Adrenal gland (tissue), 12 donors: ENCODE measurements around the gene NOS3. TPM values are rescaled to one million over a fixed set of nuclear protein-coding genes. Genes with fewer than 3 reads are reported as not detected.

Source experiments
- DNase-seq, 7 donors: peaks; one replicate each; pipeline ENCODE4 v3.0.0-alpha.2; 2019 to 2020
- H3K27ac ChIP-seq, 5 donors: fragments of 200-600 bp; sonication (generic) in 4 of 5; 1 replicate in 3 of 5; 2 replicates in 2 of 5; pipeline versions ENCODE4 v1.5.1 to v1.8.0; 2016 to 2020; ENCODE audit warnings: mild to moderate bottlenecking in 1 of 5
- H3K27me3 ChIP-seq: fragments of 200-600 bp; 2 replicates; pipeline ENCODE4 v1.8.0; 2021
- H3K36me3 ChIP-seq, 2 donors: fragments of 200-600 bp; replicated peaks in 1 of 2; 1 replicate in 1 of 2; 2 replicates in 1 of 2; pipeline versions ENCODE4 v1.5.1 to v1.8.0; 2018 to 2022
- H3K4me1 ChIP-seq, 2 donors: fragments of 200-600 bp; replicated peaks in 1 of 2; 1 replicate in 1 of 2; 2 replicates in 1 of 2; pipeline versions ENCODE4 v1.5.1 to v1.8.0; 2018 to 2021
- H3K4me3 ChIP-seq, 4 donors: fragments of 200-600 bp; sonication (generic) in 3 of 4; one replicate each; pipeline ENCODE4 v1.5.1; 2016 to 2018
- H3K9me3 ChIP-seq, 3 donors: fragments of 200-600 bp; sonication (generic) in 1 of 3; replicated peaks in 1 of 3; 1 replicate in 2 of 3; 2 replicates in 1 of 3; pipeline versions ENCODE4 v1.5.1 to v1.8.0; 2016 to 2021
- POLR2A ChIP-seq, 2 donors: fragments of 450-650 bp; IDR thresholded peaks; one replicate each; pipeline ENCODE4 v1.6.1; 2017; ENCODE audit warnings: antibody characterized with exemption in 2 of 2, mild to moderate bottlenecking in 2 of 2, moderate library complexity in 1 of 2
- WGBS, 4 donors: extraction: QIAGEN DNeasy Blood & Tissue Kit in 2 of 4; methylation state at CpG; one replicate each; pipeline versions ENCODE4 v1.1.5 to v1.1.7; 2013 to 2017; 5-methylcytosine and 5-hydroxymethylcytosine counted together
- intact Hi-C, 2 donors: fragments of 100-400 bp; cut with DNase I; formaldehyde crosslinking; loops; one replicate each; pipeline versions ENCODE4 v1.14.1 to v1.15.0; 2022 to 2023
- polyA plus RNA-seq, 3 donors: library from polyadenylated mRNA; stranded (reverse); fragments of 200-250 nt in 2 of 3; fragments of 350-450 nt in 1 of 3; fragmentation: Illumina TruSeq in 1 of 3; extraction: RNeasy Lipid Tissue Mini Kit (QIAGEN cat#74804) in 1 of 3; gene quantifications; one replicate each; pipeline ENCODE4 v1.2.3, GENCODE V29; 2013 to 2014
- total RNA-seq, 9 donors: library from RNA; depleted of rRNA in 4 of 9; stranded (reverse); fragments of >200 nt in 4 of 9; fragments of 120-200 nt in 1 of 9; fragmentation: NEBNext Ultra II Directional in 1 of 9; extraction: Animal tissue kit (Norgen Biotek cat#: 25700) in 1 of 9; gene quantifications; one replicate each; pipeline versions ENCODE4 v1.1.0 to v1.2.4, GENCODE V29; 2013 to 2023
- TF ChIP-seq, protein P1 (sequence below), 6 experiments: fragments of 450-650 bp in 4 of 6; fragments of 200-600 bp in 2 of 6; sonication (generic) in 1 of 6; IDR thresholded peaks; 1 replicate in 5 of 6; 2 replicates in 1 of 6; pipeline versions ENCODE4 v1.5.1 to v1.8.0; 2016 to 2021; ENCODE audit warnings: antibody characterized with exemption in 6 of 6, mild to moderate bottlenecking in 2 of 6, moderate library complexity in 1 of 6
- donor health status: healthy with polysubstance abuse.
- donor health status: Bipolar disorder and iron deficiency.
- donor health status: DM: yes; HTN: yes; CAD: no.
- donor health status: DM: no; HTN: no; CAD: no.
- donor health status: DM: no; HTN: no; CAD: no.
- donor health status: DM: yes; HTN: yes; CAD: no.

Gene NOS3
- total and polyA plus RNA-seq, 12 donors = 2.2 to 26.5 (median 15.1) TPM

DNA sequence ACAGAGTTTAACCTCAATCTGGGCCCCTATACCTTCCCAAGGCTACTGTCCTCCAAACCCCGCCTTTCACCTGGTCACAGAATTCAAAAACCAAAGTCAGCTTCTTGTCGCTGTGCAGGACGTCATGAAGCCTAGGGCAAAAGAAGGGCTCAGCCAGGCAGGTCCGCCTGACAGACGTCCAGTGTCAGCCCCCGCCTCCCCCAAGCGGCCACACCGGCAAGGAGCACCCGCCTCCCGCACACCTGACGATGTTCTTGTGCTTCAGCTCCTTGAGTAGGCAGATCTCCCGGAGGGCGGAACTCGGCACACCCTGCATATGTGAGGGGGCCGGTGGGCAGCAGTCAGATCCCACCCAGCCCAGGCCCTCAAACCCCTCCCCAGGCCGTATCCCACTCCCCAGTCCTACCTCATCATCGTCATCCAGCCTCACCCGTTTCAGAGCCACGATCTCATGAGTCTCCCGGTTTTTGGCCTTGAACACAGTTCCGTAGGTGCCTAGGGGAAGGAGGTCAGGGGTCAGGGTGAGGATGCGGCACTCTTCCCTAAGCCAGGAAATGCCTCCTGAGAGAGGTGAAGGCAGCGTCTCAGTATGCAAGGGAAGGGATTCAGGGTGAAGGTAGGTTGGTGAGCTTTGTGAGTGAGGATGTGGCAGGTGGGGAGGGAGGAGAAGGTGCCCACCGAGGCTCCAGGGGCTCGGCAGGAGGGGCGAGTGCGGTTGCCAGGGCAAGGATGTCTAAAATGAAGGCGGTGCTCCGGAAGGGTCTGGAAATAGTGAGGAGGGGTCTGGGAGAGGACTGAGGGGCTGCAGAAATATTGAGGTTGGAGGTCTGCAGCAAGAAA, 66.1 kb downstream of the NOS3 start:
- Histone ChIP-seq H3K9me3 (no peaks in the 10 kb centered on the region), H3K27me3 (no peaks in the 10 kb centered on the region), H3K4me3 (peak overlapping the region; percentile 12 to 98 (median 57)), H3K27ac (no peak overlapping the region), H3K36me3 (no peaks in the 10 kb centered on the region), H3K4me1 (peaks cover 29 to 41% of the 10 kb centered on the region in 2 donors)
- 18 to 44% (median 36%) methylated on average over 17 to 29 of the region's 29 CpGs for WGBS, 4 donors
- intact Hi-C loops = no loop called here
- TF ChIP-seq, protein P1, sequence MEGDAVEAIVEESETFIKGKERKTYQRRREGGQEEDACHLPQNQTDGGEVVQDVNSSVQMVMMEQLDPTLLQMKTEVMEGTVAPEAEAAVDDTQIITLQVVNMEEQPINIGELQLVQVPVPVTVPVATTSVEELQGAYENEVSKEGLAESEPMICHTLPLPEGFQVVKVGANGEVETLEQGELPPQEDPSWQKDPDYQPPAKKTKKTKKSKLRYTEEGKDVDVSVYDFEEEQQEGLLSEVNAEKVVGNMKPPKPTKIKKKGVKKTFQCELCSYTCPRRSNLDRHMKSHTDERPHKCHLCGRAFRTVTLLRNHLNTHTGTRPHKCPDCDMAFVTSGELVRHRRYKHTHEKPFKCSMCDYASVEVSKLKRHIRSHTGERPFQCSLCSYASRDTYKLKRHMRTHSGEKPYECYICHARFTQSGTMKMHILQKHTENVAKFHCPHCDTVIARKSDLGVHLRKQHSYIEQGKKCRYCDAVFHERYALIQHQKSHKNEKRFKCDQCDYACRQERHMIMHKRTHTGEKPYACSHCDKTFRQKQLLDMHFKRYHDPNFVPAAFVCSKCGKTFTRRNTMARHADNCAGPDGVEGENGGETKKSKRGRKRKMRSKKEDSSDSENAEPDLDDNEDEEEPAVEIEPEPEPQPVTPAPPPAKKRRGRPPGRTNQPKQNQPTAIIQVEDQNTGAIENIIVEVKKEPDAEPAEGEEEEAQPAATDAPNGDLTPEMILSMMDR (IDR thresholded peaks at IDR 0.05) = no peak
- DNase-seq = peak in 1 of 7 donors; percentile 36

DNA sequence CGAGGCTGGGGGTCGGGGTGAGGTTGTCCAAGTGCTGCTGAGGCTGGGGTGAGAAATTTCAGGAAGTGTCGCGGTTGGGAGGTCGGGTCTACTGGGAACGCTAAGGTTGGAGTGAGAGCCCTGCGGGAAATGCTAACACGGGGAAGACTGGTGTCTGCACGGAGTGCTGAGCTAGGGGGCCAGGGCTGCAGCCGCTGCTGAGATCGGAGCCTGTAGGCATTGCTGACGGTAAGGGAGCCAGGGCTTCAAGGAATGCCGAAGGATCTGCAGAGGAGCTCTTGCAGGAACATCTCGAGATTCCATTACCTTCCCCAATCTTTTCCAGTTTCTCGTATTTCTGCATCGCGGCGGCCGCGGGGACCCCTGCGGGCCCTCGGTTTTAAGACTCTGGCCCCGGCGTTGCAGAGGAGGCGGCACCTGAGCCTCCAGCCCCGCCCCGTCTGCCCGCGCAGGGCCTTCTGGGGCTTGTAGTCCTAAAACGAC, 66.7 kb downstream of the NOS3 start, which contains the start of gene CDK5:
Gene CDK5, minus strand, starts transcription at position 392 of the 483 bp plus-strand sequence. Its CDS starts 49 bp downstream, at position 343.
- Histone ChIP-seq H3K4me1 (peaks cover 36 to 47% of the 10 kb centered on the region in 2 donors), H3K9me3 (no peaks in the 10 kb centered on the region), H3K27me3 (no peaks in the 10 kb centered on the region), H3K27ac (peak within 1 kb of the TSS; percentile 92 to 96 (median 96)), H3K4me3 (peak within 1 kb of the TSS; percentile 30 to 98 (median 90)), H3K36me3 (no peaks in the 10 kb centered on the region)
- TF ChIP-seq, protein P1 (IDR thresholded peaks at IDR 0.05) = no peak
- no peak for TF ChIP-seq POLR2A (IDR thresholded peaks at IDR 0.05)
- peak in 1 of 7 donors; percentile 40 for DNase-seq
- intact Hi-C loops = no loop called here
- 0 to 1% (median 0%) methylated on average over 13 to 30 of the region's 30 CpGs for WGBS, 4 donors

DNA sequence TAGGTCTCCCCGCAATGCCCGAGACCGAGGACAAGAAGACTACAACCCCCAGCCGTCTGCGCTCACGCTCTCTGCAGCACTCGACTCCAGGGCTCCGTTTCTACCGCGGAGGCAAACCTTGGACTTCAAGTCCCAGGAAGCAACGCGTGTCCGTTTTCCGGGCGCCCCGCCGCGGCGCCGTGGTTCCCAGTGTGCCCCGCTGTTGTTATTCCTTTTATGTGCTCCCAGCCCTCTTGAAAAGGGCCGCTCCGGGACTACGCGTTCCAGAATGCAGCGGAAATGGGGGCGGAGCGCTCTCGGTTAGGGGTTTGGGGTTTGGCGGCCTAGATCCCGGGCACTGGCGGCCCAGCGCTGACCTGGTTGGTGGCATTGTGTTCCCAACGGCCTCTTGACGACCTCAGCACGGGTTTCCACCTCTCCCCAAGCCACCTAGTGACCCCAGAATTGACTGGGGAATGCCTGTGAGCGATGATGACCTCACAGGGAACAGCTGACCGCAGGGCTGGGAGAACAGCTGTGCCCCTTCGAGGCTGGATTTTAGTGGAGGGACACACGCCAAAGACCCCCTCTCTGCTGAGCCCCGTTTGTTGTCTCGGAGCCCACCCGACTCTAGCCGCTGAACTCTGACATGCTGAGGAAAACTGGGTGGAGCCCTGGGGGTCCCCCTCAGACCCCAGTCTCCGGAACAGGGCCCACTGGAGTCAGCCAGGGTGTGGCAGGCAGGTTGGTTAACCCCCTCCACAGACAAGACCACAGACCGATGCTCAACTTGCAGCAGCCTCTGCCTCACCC, 67.4 kb downstream of the NOS3 start:
- Histone ChIP-seq H3K4me1 (peaks cover 40 to 53% of the 10 kb centered on the region in 2 donors), H3K27me3 (no peaks in the 10 kb centered on the region), H3K4me3 (peak overlapping the region in 2 of 4 donors; percentile 95 to 98), H3K27ac (peak overlapping the region; percentile 92 to 96 (median 96)), H3K9me3 (no peaks in the 10 kb centered on the region), H3K36me3 (no peaks in the 10 kb centered on the region)
- 0 to 2% (median 1%) methylated on average over 12 to 46 of the region's 46 CpGs for WGBS, 4 donors
- DNase-seq = peak; percentile 97 to 100 (median 99)
- TF ChIP-seq POLR2A (IDR thresholded peaks at IDR 0.05) = peak; percentile 45 to 93
- TF ChIP-seq, protein P1 (IDR thresholded peaks at IDR 0.05) = no peak
- intact Hi-C loops = no loop called here
